Measurements from ENCODE around the gene RBM18. TPM values are rescaled to one million over a fixed set of nuclear protein-coding genes. Genes with fewer than 3 reads are reported as not detected.

RBM18 gene, protein sequence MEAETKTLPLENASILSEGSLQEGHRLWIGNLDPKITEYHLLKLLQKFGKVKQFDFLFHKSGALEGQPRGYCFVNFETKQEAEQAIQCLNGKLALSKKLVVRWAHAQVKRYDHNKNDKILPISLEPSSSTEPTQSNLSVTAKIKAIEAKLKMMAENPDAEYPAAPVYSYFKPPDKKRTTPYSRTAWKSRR
- total RNA-seq, result 1 to 10 TPM; 4.6 to 5.4 TPM

DNA sequence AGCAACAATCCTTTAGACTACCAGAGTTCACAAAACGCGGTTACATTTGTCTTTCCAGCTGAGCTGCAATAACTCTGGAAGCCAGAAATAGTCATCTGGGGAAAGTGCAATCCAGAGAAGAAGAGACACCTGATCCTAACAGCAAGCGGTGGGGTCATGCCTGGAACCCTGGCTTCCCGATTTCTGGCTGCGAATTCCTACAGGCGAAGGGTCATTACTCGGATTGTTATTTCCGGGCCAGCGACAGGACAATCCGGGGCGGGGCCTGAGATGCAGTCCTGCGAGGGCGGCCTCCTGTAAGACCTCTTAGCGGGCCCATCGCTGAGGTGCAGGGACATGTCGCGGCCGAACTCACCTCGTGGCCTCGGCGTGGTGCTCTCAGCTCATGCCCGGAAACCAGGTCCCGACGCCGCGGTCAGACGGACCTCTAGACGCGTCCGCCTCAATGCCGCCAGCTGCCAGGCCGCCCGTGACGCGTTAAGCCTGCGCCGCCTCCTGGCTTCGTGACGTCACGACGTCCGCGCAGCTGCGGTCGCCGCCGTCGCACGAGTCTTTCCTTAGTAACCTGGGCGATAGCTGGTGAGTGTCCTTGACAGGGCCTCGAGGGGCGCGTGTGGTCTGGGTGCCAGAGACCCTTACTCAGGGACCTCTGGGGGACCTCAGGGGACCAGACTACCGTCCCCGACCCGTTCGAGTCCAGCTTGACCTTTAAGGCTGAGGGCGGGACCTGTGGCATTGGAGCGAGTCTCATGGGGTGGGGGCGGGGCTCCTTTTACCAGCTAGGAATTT, at the start of gene RBM18, which contains the start of gene MRRF:
Gene RBM18 (minus strand): TSS at position 481 of the 789 bp plus-strand sequence. CDS start 3,348 bp downstream, outside the sequence.
Gene MRRF (plus strand): TSS at position 523 of the 789 bp plus-strand sequence. CDS start 6,010 bp downstream, outside the sequence.
- Histone ChIP-seq H3K27ac (peak within 1 kb of the TSS; percentile 80 to 98 (median 88)), H3K4me1 (peaks cover 38% of the 10 kb centered on the region), H3K9me3 (no peaks in the 10 kb centered on the region), H3K27me3 (no peaks in the 10 kb centered on the region), H3K4me3 (peak within 1 kb of the TSS; percentile 49 to 77), H3K36me3 (replicated peaks in 1 of 2; ENCODE audit: insufficient read depth in 1 of 2, low read depth in 2 of 2) (peaks cover 0 to 2% of the 10 kb centered on the region in 2 donors)
- TF ChIP-seq, protein P1, sequence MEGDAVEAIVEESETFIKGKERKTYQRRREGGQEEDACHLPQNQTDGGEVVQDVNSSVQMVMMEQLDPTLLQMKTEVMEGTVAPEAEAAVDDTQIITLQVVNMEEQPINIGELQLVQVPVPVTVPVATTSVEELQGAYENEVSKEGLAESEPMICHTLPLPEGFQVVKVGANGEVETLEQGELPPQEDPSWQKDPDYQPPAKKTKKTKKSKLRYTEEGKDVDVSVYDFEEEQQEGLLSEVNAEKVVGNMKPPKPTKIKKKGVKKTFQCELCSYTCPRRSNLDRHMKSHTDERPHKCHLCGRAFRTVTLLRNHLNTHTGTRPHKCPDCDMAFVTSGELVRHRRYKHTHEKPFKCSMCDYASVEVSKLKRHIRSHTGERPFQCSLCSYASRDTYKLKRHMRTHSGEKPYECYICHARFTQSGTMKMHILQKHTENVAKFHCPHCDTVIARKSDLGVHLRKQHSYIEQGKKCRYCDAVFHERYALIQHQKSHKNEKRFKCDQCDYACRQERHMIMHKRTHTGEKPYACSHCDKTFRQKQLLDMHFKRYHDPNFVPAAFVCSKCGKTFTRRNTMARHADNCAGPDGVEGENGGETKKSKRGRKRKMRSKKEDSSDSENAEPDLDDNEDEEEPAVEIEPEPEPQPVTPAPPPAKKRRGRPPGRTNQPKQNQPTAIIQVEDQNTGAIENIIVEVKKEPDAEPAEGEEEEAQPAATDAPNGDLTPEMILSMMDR (IDR thresholded peaks at IDR 0.05), result peak in 1 of 7 experiments; percentile 24
- peak; percentile 32 to 76 (median 68) for TF ChIP-seq POLR2A (IDR thresholded peaks at IDR 0.05)
- intact Hi-C loops (cut with DNase I), result no loop called here
- ATAC-seq (peak; percentile 93), DNase-seq (peak; percentile 90 to 92 (median 90))
- WGBS, 2 donors, result 0 to 1% methylated on average over 8 to 60 of the region's 60 CpGs

DNA sequence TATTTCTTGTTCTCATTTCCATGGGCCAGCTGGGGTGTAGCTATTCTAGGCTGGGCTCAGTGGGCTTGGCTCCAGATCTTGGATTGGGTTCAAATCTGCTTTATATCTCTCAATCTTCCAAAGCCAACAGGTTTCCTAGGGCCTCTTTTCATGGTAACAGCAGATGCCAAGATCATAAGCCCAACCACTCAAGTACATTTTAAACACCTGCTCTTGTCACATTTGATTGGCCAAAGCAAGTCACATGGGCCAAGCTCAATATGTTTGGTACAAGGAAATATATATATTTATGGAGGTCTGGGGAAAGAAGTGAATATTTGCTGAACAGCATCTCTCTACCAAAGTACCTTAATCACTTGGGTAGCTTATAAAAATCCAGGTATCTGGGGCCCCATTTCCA, 49.5 kb upstream of the RBM18 start:
- Histone ChIP-seq H3K9me3 (no peaks in the 10 kb centered on the region), H3K36me3 (replicated peaks in 1 of 2; ENCODE audit: insufficient read depth in 1 of 2, low read depth in 2 of 2) (peaks cover 9 to 12% of the 10 kb centered on the region in 2 donors), H3K4me1 (no peaks in the 10 kb centered on the region), H3K27me3 (no peaks in the 10 kb centered on the region), H3K4me3 (no peak overlapping the region), H3K27ac (no peak overlapping the region)
- intact Hi-C loops (cut with DNase I), result no loop called here
- TF ChIP-seq, protein P1 (IDR thresholded peaks at IDR 0.05), result no peak
- TF ChIP-seq POLR2A (IDR thresholded peaks at IDR 0.05), result no peak
- ATAC-seq, result no peak
- DNase-seq, result no peak

DNA sequence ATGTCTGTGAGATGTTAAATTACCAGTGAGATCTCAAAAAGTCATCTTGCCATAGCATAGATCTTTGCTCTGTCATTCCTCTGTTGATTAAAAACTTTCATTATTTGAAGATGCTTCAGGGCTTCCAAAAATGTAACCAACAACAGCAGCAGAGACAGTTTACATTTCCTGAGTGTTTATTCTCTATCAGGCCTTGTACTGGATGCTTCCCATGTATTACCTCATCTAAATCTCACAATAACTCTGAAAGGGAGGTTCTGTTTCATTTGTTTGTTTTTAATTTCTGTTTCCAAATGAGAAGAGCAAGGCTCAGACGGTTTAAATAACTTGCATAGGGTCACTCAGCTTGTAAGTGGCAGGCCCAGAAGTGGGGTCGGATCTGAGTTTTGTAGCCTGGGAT, 45.2 kb upstream of the RBM18 start:
- intact Hi-C loops (cut with DNase I), result loop anchor here (10.0 kb wide), 1 partner anchor 55 kb away; no protein-coding TSS in a partner anchor
- Histone ChIP-seq H3K4me3 (no peak overlapping the region), H3K27ac (no peak overlapping the region), H3K27me3 (no peaks in the 10 kb centered on the region), H3K9me3 (no peaks in the 10 kb centered on the region), H3K4me1 (no peaks in the 10 kb centered on the region), H3K36me3 (replicated peaks in 1 of 2; ENCODE audit: insufficient read depth in 1 of 2, low read depth in 2 of 2) (peaks cover 9 to 12% of the 10 kb centered on the region in 2 donors)
- TF ChIP-seq, protein P1 (IDR thresholded peaks at IDR 0.05), result no peak
- TF ChIP-seq POLR2A (IDR thresholded peaks at IDR 0.05), result no peak
- DNase-seq, result no peak
- ATAC-seq, result no peak
- 85 to 86% methylated on average over 2 of the region's 2 CpGs for WGBS, 2 donors

DNA sequence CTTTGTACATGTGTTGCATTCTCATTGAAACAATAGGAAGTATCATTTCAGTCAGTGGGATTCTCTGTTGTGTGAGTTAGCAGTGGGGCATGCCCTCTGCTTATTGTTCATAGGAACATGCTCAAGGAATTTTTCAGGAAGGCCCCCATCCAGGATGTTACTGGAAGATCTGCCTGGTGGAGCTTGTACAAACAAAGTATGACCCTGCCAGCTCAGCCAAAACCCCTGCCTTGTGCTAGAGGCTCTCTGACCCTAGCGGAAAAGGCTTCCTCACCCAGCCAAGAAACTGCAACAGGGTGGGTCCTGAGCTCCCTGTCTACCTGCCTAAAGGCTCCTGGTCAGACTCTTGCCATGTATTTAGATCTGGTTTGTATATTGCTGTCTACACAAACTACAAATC, 43.3 kb upstream of the RBM18 start:
- H3K36me3 ChIP-seq (replicated peaks in 1 of 2; ENCODE audit: insufficient read depth in 1 of 2, low read depth in 2 of 2), result peaks cover under 1 to 5% of the 10 kb centered on the region in 2 donors
- intact Hi-C loops (cut with DNase I), result loop anchor here (10.0 kb wide), 1 partner anchor 53 kb away; no protein-coding TSS in a partner anchor
- no peak overlapping the region for H3K27ac ChIP-seq
- no peaks in the 10 kb centered on the region for H3K9me3 ChIP-seq
- ATAC-seq, result no peak
- no peaks in the 10 kb centered on the region for H3K27me3 ChIP-seq
- H3K4me1 ChIP-seq, result no peaks in the 10 kb centered on the region
- DNase-seq, result peak in 1 of 4 donors; percentile 8
- TF ChIP-seq POLR2A (IDR thresholded peaks at IDR 0.05), result no peak
- TF ChIP-seq, protein P1 (IDR thresholded peaks at IDR 0.05), result no peak
- WGBS, 2 donors, result 85 to 92% methylated on average over 1 of the region's 1 CpG
- no peak overlapping the region for H3K4me3 ChIP-seq
